ENCODE measurements around the gene PLEKHM3. TPM values are rescaled to one million over a fixed set of nuclear protein-coding genes. Genes with fewer than 3 reads are reported as not detected.
A peak's percentile ranks its signal among the peaks of the same experiment; 100 is the strongest.

The PLEKHM3 gene
- total and polyA plus RNA-seq, 2 of the 13 experiments (the other 11 are each of a cell fraction or from before 2014, with no cell fraction given): 4.5 to 4.7 TPM

DNA sequence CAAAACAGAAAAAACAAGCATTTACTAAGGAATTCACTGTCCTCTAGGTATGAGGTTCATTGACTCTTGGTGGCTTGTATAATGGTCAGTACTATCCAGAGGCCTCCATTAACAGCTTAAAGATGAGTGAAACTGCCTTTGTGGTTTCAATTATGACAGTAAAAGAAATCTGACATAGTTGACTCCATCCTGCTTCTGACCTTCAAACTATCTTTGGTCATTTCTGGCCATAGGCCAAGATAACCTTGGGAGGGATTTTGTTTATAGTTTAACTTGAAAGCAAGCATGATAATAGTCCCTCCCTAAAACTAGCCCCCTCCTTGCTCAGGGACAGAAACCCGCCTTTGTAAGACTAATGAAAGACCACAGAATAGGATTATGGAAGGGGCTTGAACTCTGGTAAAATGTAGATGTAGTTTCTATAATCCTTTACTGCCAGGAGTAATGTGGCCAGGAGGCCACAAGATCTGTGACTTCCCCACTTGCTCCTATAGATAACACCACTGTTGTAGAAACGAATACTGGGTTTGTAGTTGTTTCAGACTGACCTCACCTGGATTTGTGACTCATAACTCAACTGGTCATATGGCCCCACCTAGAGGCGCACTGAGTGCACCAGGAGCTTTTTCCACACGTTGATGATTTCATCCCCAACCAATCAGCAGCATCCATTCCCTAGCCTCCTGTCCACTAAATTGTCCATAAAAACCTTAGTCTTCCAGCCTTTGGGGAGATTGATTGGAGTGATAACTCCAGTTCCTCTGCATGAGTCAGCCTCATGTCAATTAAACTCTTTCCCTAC lies 8.6 kb upstream of the PLEKHM3 start (continued):
- TF ChIP-seq PRDM15 (CRISPR knock-in tag; IDR thresholded peaks at IDR 0.05) (no peak), ZNF713 (CRISPR knock-in tag; IDR thresholded peaks at IDR 0.05) (no peak), KDM6A (CRISPR knock-in tag; IDR thresholded peaks at IDR 0.05; ENCODE audit: low read depth) (no peak; the same call in 1 of the 2 replicates), SOX6 (IDR thresholded peaks at IDR 0.05) (no peak), SOX6 (CRISPR knock-in tag; IDR thresholded peaks at IDR 0.05) (peak; percentile 91), THYN1 (CRISPR knock-in tag; IDR thresholded peaks at IDR 0.05; ENCODE audit: borderline replicate concordance, low read depth) (no peak), FOXO1 (CRISPR knock-in tag; IDR thresholded peaks at IDR 0.05) (no peak; the same call in 1 of the 2 replicates), XRCC5 (optimal IDR thresholded peaks at IDR 0.05; ENCODE audit: low read length) (peak; percentile 86), SATB2 (CRISPR knock-in tag; IDR thresholded peaks at IDR 0.05) (no peak), KIAA2018 (CRISPR knock-in tag; IDR thresholded peaks at IDR 0.05; ENCODE audit: borderline replicate concordance) (no peak), FOXA3 (CRISPR knock-in tag; IDR thresholded peaks at IDR 0.05) (peak; percentile 41; the same call in 1 of the 2 replicates), CEBPB (IDR thresholded peaks at IDR 0.05; ENCODE audit: borderline replicate concordance, low read depth, low read length) (no peak), ELF3 (CRISPR knock-in tag; IDR thresholded peaks at IDR 0.05) (peak; percentile 4; the same call in 1 of the 2 replicates), AGO1 (IDR thresholded peaks at IDR 0.05; ENCODE audit: low read depth, low read length, poor library complexity, severe bottlenecking) (no peak), KLF16 (CRISPR knock-in tag; IDR thresholded peaks at IDR 0.05) (peak in 1 of 2 experiments; percentile 52; a peak in 1 of 4 replicates)
- TF ChIP-seq, protein P1, sequence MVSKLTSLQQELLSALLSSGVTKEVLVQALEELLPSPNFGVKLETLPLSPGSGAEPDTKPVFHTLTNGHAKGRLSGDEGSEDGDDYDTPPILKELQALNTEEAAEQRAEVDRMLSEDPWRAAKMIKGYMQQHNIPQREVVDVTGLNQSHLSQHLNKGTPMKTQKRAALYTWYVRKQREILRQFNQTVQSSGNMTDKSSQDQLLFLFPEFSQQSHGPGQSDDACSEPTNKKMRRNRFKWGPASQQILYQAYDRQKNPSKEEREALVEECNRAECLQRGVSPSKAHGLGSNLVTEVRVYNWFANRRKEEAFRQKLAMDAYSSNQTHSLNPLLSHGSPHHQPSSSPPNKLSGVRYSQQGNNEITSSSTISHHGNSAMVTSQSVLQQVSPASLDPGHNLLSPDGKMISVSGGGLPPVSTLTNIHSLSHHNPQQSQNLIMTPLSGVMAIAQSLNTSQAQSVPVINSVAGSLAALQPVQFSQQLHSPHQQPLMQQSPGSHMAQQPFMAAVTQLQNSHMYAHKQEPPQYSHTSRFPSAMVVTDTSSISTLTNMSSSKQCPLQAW (CRISPR knock-in tag; IDR thresholded peaks at IDR 0.05): peak; percentile 60; the same call in 1 of the 2 replicates

All from HepG2 (cell line).